PC-3 (cell line): Measurements from ENCODE around the gene CBX1. TPM values are rescaled to one million over a fixed set of nuclear protein-coding genes. Genes with fewer than 3 reads are reported as not detected.
"Not testable (repeated sequence)": the region's sequence is repeated elsewhere in the genome, so short reads cannot be mapped to it uniquely, and the experiment has no call there.

Source experiments
- ATAC-seq: fragments of 200-7000 bp; cut with Tn5 transposase; 2 replicates; pipeline ENCODE4 v1.9.1; 2020; ENCODE audit warnings: mild to moderate bottlenecking, moderate library complexity
- BruUV-seq: library from RNA; stranded (reverse); fragments of 400-500 nt; replicated peaks from 2 replicates; lab custom pipeline; 2021; lab: Mats Ljungman, UMichigan
- CTCF ChIA-PET: fragments of 300-600 bp; sonication (Branson Sonifier 250); formaldehyde crosslinking; loops from one replicate; lab custom pipeline; 2022; ENCODE audit warnings: antibody characterized with exemption; lab: Charles Lee
- POLR2A ChIA-PET: fragments of 300-600 bp; sonication (Branson Sonifier 250); formaldehyde crosslinking; loops from one replicate; lab custom pipeline; 2022; ENCODE audit warnings: antibody characterized with exemption; ENCODE audit not compliant: unreplicated experiment; lab: Charles Lee
- DNase-seq: peaks from one replicate; pipeline ENCODE4 v3.0.0-alpha.2; 2015
- H2AFZ ChIP-seq: fragments of 300-600 bp; sonication (generic); 2 replicates; pipeline ENCODE4 v1.6.0; 2016; ENCODE audit warnings: antibody characterized with exemption, low read length
- H3F3A ChIP-seq: fragments of 300-600 bp; sonication (generic); one replicate; pipeline ENCODE4 v1.6.0; 2017; ENCODE audit warnings: antibody characterized with exemption, low read length, control low read depth, mild to moderate bottlenecking; ENCODE audit not compliant: unreplicated experiment
- H3K27ac ChIP-seq: fragments of 300-600 bp; sonication (generic); 2 replicates; pipeline ENCODE4 v1.5.1; 2016; ENCODE audit warnings: mild to moderate bottlenecking, low read length
- H3K27me3 ChIP-seq: fragments of 300-600 bp; sonication (generic); 2 replicates; pipeline ENCODE4 v1.6.1; 2016; ENCODE audit warnings: low read length, mixed read lengths
- H3K36me3 ChIP-seq: fragments of 300-600 bp; sonication (generic); 2 replicates; pipeline ENCODE4 v1.6.1; 2016; ENCODE audit warnings: low read depth, mixed run types, low read length, mixed read lengths
- H3K4me1 ChIP-seq: fragments of 300-600 bp; sonication (generic); 2 replicates; pipeline ENCODE4 v1.5.1; 2016; ENCODE audit warnings: low read length; ENCODE audit not compliant: insufficient read depth
- H3K4me2 ChIP-seq: fragments of 300-600 bp; sonication (generic); 2 replicates; pipeline ENCODE4 v1.6.0; 2016; ENCODE audit warnings: low read length
- H3K4me3 ChIP-seq: fragments of 300-600 bp; sonication (generic); 2 replicates; pipeline ENCODE4 v1.5.1; 2016; ENCODE audit warnings: mild to moderate bottlenecking, low read length, mixed read lengths
- H3K79me2 ChIP-seq: fragments of 300-600 bp; sonication (generic); 2 replicates; pipeline ENCODE4 v1.6.1; 2017; ENCODE audit warnings: low read length, mixed read lengths
- H3K9ac ChIP-seq: fragments of 300-600 bp; sonication (generic); 2 replicates; pipeline ENCODE4 v1.6.0; 2016; ENCODE audit warnings: mild to moderate bottlenecking, low read length
- H3K9me2 ChIP-seq: fragments of 300-600 bp; sonication (generic); replicated peaks from 2 replicates; pipeline ENCODE4 v1.6.1; 2016; ENCODE audit warnings: mixed run types, low read length, mixed read lengths
- H3K9me3 ChIP-seq: fragments of 300-600 bp; sonication (generic); 2 replicates; pipeline ENCODE4 v1.6.1; 2016; ENCODE audit warnings: low read length, mixed read lengths
- H4K20me1 ChIP-seq: fragments of 300-600 bp; sonication (generic); 2 replicates; pipeline ENCODE4 v1.6.1; 2016; ENCODE audit warnings: low read length, mixed read lengths
- CTCF ChIP-seq: fragments of 300-600 bp; sonication (generic); conservative IDR thresholded peaks from 2 replicates; pipeline ENCODE4 v1.5.1; 2017; ENCODE audit warnings: antibody characterized with exemption, low read depth, mild to moderate bottlenecking, low read length
- EZH2phosphoT487 ChIP-seq: fragments of 300-600 bp; sonication (generic); IDR thresholded peaks from 2 replicates; pipeline ENCODE4 v1.6.1; 2018; ENCODE audit warnings: mild to moderate bottlenecking, antibody characterized with exemption, low read length, borderline replicate concordance
- intact Hi-C: fragments of 100-400 bp; cut with micrococcal nuclease; formaldehyde crosslinking; loops from 2 replicates; pipeline ENCODE4 v1.9.0; 2023
- total RNA-seq: library from RNA; depleted of rRNA; stranded (reverse); fragments of >200 nt; gene quantifications from 2 replicates; pipeline ENCODE4 v1.2.3, GENCODE V29; 2014

The CBX1 gene
- total RNA-seq, 1 experiment from 2014 or later: 119 TPM

DNA sequence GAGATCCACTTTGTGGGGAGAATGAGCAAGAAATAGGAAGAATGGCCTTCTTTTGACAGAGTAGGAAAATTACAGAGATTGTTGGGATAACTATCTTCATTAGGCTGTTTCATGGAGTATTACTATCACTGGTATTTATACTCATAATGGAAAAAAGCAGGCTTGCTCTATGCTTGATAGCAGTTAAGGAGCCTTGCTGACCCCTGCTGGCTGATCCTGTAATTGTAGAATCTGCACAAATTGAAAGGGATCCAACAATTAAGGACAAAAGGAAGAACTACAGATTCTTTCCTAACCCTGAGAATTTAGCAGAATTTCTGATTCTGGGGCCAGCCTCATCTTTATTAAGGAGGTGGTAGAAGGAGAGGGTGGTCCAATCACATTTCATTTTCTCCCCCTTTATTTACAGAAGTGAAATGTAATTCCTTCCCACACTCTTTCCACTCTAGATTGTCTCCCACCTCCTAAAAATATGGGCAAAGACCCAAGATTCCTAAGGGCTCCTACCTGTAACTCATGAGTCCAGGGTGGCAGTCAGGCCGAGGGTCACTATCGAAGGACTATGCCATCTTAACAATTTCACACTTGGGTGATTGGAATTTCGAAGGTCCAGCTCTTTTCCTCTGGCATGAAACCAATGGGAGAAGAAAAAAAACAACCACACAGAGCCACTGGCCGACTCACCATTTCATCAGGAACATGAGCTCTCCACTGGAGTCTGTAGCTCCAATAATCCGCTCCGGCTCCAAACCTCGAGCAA lies 26.8 kb downstream of the CBX1 start:
- Histone ChIP-seq H3F3A (peaks cover 4% of the 10 kb centered on the region), H3K9me2 (no peaks in the 10 kb centered on the region), H3K4me1 (no peaks in the 10 kb centered on the region), H3K4me2 (no peak overlapping the region), H3K27ac (no peak overlapping the region), H3K27me3 (no peaks in the 10 kb centered on the region), H3K9ac (no peak overlapping the region), H3K79me2 (peaks cover 27% of the 10 kb centered on the region), H3K36me3 (peaks cover 57% of the 10 kb centered on the region), H4K20me1 (peaks cover 1% of the 10 kb centered on the region; the same call in 1 of the 2 replicates), H3K4me3 (no peak overlapping the region), H2AFZ (no peak overlapping the region), H3K9me3 (no peaks in the 10 kb centered on the region)
- intact Hi-C loops: loop anchor here (1.0 kb wide), 3 partner anchors 25 to 57 kb away; no protein-coding TSS in a partner anchor
- peak; percentile 95 for DNase-seq
- BruUV-seq: no TSS peak
- ChIA-PET CTCF (interaction anchor here (0.5 to 1.1 kb wide), 4 partner anchors 31 to 49 kb away, joined by 4 to 10 read pairs (median 4); no protein-coding TSS in a partner anchor), POLR2A (interaction anchor here (0.6 to 1.7 kb wide), 3 partner anchors 49 to 991 kb away, joined by 3 to 5 read pairs (median 5); no protein-coding TSS in a partner anchor)
- TF ChIP-seq EZH2phosphoT487 (no peak), CTCF (peak; percentile 92)
- ATAC-seq: peak; percentile 91

DNA sequence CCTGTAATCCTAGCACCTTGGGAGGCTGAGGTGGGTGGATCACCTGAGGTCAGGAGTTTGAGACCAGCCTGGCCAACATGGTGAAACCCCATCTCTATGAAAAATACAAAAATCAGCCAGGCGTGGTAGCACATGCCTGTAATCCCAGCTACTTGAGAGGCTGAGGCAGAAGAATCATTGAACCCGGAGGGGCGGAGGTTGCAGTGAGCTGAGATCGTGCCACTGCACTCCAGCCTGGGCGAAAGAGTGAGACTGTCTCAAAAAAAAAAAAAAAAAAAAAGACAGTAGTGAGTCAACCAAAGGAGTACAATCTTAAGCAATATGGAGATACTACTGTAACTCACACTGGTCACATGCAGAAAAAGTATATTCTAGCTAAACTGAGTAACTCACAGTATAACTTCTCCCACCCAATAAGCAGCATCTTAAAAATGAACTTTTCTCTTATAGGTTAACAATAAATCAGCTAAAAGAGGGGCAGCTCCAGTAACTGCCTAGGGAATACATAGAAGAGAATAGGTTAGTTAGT lies 27.6 kb downstream of the CBX1 start:
- Histone ChIP-seq H3K36me3 (peaks cover 60% of the 10 kb centered on the region), H3K79me2 (peaks cover 19% of the 10 kb centered on the region)
- H2AFZ ChIP-seq, H3K4me2 ChIP-seq, H3K9me2 ChIP-seq, DNase-seq, H3K9me3 ChIP-seq, H3F3A ChIP-seq, H3K27me3 ChIP-seq, ATAC-seq, H3K27ac ChIP-seq, BruUV-seq, H4K20me1 ChIP-seq, H3K9ac ChIP-seq, H3K4me3 ChIP-seq, H3K4me1 ChIP-seq: not testable (repeated sequence)
- POLR2A ChIA-PET: interaction anchor here (1.2 to 1.7 kb wide), 2 partner anchors 47 to 48 kb away, joined by 3 to 5 read pairs; no protein-coding TSS in a partner anchor
- CTCF ChIA-PET: interaction anchor here (0.6 kb wide), 1 partner anchor 48 kb away, joined by 3 read pairs; no protein-coding TSS in a partner anchor
- intact Hi-C loops: loop anchor here (1.0 kb wide), 3 partner anchors 24 to 58 kb away; no protein-coding TSS in a partner anchor

DNA sequence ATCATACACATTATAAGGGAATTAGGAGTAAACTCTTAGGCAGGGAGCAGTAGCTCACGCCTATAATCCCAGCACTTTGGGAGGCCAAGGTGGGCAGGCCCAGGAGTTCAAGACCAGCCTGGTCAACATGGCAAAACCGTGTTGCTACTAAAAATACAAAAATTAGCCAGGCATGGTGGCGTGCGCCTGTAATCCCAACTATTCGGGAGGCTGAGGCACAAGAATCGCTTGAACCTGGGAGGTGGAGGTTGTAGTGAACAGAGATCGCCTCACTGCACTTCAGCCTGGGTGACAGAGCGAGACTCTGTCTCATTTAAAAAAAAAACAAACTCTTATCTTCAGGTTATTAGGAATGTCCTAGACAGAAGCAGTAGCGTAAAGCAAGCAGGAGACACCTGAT lies 28.5 kb downstream of the CBX1 start:
- H3K9ac ChIP-seq, BruUV-seq, H3K27ac ChIP-seq, H3K4me2 ChIP-seq, H3K9me2 ChIP-seq, H3F3A ChIP-seq, DNase-seq, CTCF ChIA-PET, ATAC-seq, H2AFZ ChIP-seq, H3K4me1 ChIP-seq, intact Hi-C loops, H3K4me3 ChIP-seq, H3K27me3 ChIP-seq, H3K9me3 ChIP-seq, H4K20me1 ChIP-seq: not testable (repeated sequence)
- peaks cover 66% of the 10 kb centered on the region for H3K36me3 ChIP-seq
- POLR2A ChIA-PET: interaction anchor here (1.2 kb wide), 1 partner anchor 46 kb away, joined by 3 read pairs; no protein-coding TSS in a partner anchor
- H3K79me2 ChIP-seq: peaks cover 11% of the 10 kb centered on the region
